Measurements from ENCODE around the gene CITED4.
A peak's percentile ranks its signal among the peaks of the same experiment; 100 is the strongest.

- TF ChIP-seq CTCF (conservative IDR thresholded peaks at IDR 0.05 in 1 of 2, IDR thresholded peaks at IDR 0.05 in 1 of 2; ENCODE audit: low read depth in 1 of 2, low read length in 2 of 2) (peak in 1 of 2 donors; percentile 29), EZH2 (IDR thresholded peaks at IDR 0.05; ENCODE audit: low read length, missing control alignments) (no peak)
Measured at GRCh38 chr1:40862008-40862863, at the start of gene CITED4.

All from fibroblast of lung (primary cell).